ENCODE results near the gene ELOB. TPM values are rescaled to one million over a fixed set of nuclear protein-coding genes. Genes with fewer than 3 reads are reported as not detected.

The ELOB gene
- total and polyA plus RNA-seq, 10 of the 15 experiments (the other 5 are each of a cell fraction or from before 2014, with no cell fraction given), result 86.9 to 823 (median 263) TPM

DNA sequence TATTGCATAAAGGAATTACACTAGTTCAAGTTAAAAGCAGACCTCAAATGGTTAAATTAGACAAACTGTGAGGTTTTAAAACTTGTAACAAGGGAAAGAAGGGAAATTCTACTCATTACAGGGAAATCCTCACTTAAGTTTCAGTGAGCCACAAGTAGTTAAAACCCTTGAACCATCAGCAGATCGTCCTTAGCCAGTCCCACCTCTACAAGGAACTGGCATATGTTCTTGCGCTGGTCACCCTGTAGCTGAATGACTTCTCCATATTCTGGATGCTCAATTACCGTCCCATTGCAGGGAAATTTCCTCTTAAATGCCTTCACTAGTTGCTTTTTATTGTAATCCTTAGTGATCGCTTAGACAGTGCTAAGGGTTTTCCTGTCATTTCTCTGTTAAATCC is 45.4 kb upstream of the ELOB start (continued):
- TF ChIP-seq PRDM15 (CRISPR knock-in tag; IDR thresholded peaks at IDR 0.05) (no peak), IKZF1 (conservative IDR thresholded peaks at IDR 0.05) (no peak), STAT1 (conservative IDR thresholded peaks at IDR 0.05) (no peak), ZSCAN29 (IDR thresholded peaks at IDR 0.05) (no peak), BRCA1 (IDR thresholded peaks at IDR 0.05; ENCODE audit: low read depth, low read length) (no peak), DPF2 (IDR thresholded peaks at IDR 0.05) (no peak), E2F8 (IDR thresholded peaks at IDR 0.05; ENCODE audit: low read depth, partially characterized antibody) (no peak)
- TF ChIP-seq, protein P1, sequence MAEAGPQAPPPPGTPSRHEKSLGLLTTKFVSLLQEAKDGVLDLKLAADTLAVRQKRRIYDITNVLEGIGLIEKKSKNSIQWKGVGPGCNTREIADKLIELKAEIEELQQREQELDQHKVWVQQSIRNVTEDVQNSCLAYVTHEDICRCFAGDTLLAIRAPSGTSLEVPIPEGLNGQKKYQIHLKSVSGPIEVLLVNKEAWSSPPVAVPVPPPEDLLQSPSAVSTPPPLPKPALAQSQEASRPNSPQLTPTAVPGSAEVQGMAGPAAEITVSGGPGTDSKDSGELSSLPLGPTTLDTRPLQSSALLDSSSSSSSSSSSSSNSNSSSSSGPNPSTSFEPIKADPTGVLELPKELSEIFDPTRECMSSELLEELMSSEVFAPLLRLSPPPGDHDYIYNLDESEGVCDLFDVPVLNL (IDR thresholded peaks at IDR 0.05; ENCODE audit: low read depth, low read length), result no peak
